Chondrocyte (in vitro differentiated cells): ENCODE data around the gene PPP1R14C. TPM values are rescaled to one million over a fixed set of nuclear protein-coding genes. Genes with fewer than 3 reads are reported as not detected.

Experiments used
- DNase-seq: peaks from one replicate; pipeline ENCODE4 v3.0.0; 2021; ENCODE audit warnings: mixed read lengths, low spot score
- H3K27ac Mint-ChIP-seq: one replicate; pipeline ENCODE4 v1.8.0; 2021; ENCODE audit warnings: mild to moderate bottlenecking, moderate library complexity, mixed read lengths; ENCODE audit not compliant: unreplicated experiment
- H3K27me3 Mint-ChIP-seq: 2 replicates; pipeline ENCODE4 v1.8.0; 2021; ENCODE audit warnings: low read depth, mixed read lengths
- H3K36me3 Mint-ChIP-seq: 2 replicates; pipeline ENCODE4 v1.8.0; 2021; ENCODE audit warnings: low read depth, mixed read lengths
- H3K4me1 Mint-ChIP-seq: 2 replicates; pipeline ENCODE4 v1.8.0; 2021; ENCODE audit warnings: low read depth, mild to moderate bottlenecking, mixed read lengths
- H3K4me3 Mint-ChIP-seq: one replicate; pipeline ENCODE4 v1.8.0; 2021; ENCODE audit warnings: mild to moderate bottlenecking, moderate library complexity, mixed read lengths; ENCODE audit not compliant: unreplicated experiment
- H3K9me3 Mint-ChIP-seq: 2 replicates; pipeline ENCODE4 v1.8.0; 2021; ENCODE audit warnings: low read depth, mixed read lengths
- CTCF ChIP-seq: fragments of 200-600 bp; sonication (generic); IDR thresholded peaks from 2 replicates; pipeline ENCODE4 v1.5.0; 2021; ENCODE audit warnings: antibody characterized with exemption, mild to moderate bottlenecking, moderate library complexity
- total RNA-seq: library from RNA; stranded (reverse); gene quantifications from 3 replicates; pipeline ENCODE4 v1.2.1, GENCODE V29; 2021

PPP1R14C gene
- total RNA-seq, 1 donor from 2014 or later = 3.4 TPM

DNA sequence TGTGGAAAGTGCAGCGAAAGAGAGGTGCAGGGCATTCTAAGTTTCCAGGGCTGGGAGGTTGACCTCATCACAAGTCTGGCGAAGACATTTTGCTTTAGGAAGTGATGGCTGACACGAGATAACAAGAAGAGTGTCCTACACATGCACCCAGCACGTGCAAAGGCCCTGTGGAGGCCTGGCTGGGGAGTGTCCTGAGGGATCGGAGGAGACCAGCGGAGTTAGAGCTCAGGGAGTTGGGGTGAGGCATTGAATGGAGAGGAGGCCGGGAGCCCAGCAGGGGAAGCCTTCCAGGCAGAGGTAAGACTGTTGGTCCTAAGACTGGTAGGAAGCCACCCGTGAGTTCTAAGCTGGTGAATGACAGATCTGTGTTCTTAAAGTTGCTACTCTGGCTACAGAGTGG lies 58.4 kb downstream of the PPP1R14C start:
- peaks cover 16% of the 10 kb centered on the region for H3K4me1 Mint-ChIP-seq

GRCh38 chr6:150201772-150202329 lies 59.0 kb downstream of the PPP1R14C start:
- Mint-ChIP-seq H3K27ac (no peak overlapping the region), H3K36me3 (no peaks in the 10 kb centered on the region), H3K4me1 (peaks cover 10% of the 10 kb centered on the region), H3K27me3 (no peaks in the 10 kb centered on the region), H3K4me3 (no peak overlapping the region), H3K9me3 (no peaks in the 10 kb centered on the region)
- no peak for TF ChIP-seq CTCF
- DNase-seq = no peak

More for the DNA sequence above, 58.4 kb downstream of the PPP1R14C start:
- Mint-ChIP-seq H3K27me3 (no peaks in the 10 kb centered on the region), H3K9me3 (no peaks in the 10 kb centered on the region), H3K36me3 (no peaks in the 10 kb centered on the region), H3K27ac (no peak overlapping the region), H3K4me3 (no peak overlapping the region)
- no peak for TF ChIP-seq CTCF
- DNase-seq = no peak

- H3K4me3 Mint-ChIP-seq = no peak overlapping the region
- peaks cover 6% of the 10 kb centered on the region for H3K4me1 Mint-ChIP-seq
- no peaks in the 10 kb centered on the region for H3K9me3 Mint-ChIP-seq
- DNase-seq = no peak
- no peak overlapping the region for H3K27ac Mint-ChIP-seq
- no peaks in the 10 kb centered on the region for H3K27me3 Mint-ChIP-seq
- no peaks in the 10 kb centered on the region for H3K36me3 Mint-ChIP-seq
- no peak for TF ChIP-seq CTCF
Observed at GRCh38 chr6:150202404-150202803, 59.6 kb downstream of the PPP1R14C start.

DNA sequence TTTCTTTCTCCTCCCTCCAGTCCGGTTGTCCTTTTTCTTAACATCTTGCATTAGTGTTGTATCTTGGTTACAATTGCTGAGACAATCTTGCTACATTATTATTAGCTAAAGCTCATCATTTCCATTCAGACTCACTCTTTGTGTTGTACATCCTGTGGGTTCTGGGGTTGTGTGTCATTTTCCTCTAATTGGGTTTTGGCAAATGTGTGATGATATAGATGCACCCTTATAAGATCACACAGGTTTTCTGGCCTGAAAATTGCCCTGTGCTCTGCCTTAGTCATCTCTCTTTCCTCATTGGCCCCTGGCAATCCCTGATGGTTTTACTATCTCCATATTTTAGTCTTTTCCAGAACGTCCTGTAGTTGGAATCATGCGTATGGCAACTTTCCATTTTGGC lies 60.1 kb downstream of the PPP1R14C start:
- Mint-ChIP-seq H3K27me3 (no peaks in the 10 kb centered on the region), H3K36me3 (no peaks in the 10 kb centered on the region), H3K27ac (no peak overlapping the region), H3K4me1 (peaks cover 6% of the 10 kb centered on the region), H3K9me3 (no peaks in the 10 kb centered on the region), H3K4me3 (no peak overlapping the region)
- no peak for DNase-seq
- no peak for TF ChIP-seq CTCF

- no peaks in the 10 kb centered on the region for H3K9me3 Mint-ChIP-seq
- no peak overlapping the region for H3K4me3 Mint-ChIP-seq
- H3K27ac Mint-ChIP-seq = no peak overlapping the region
- peaks cover 6% of the 10 kb centered on the region for H3K4me1 Mint-ChIP-seq
- no peaks in the 10 kb centered on the region for H3K36me3 Mint-ChIP-seq
- no peaks in the 10 kb centered on the region for H3K27me3 Mint-ChIP-seq
- DNase-seq = no peak
- TF ChIP-seq CTCF = no peak
Observed at GRCh38 chr6:150203378-150203777, 60.5 kb downstream of the PPP1R14C start.
